Measurements from ENCODE around the gene PRR23E.

- TF ChIP-seq CTCF (IDR thresholded peaks at IDR 0.05) (no peak), POLR2A (IDR thresholded peaks at IDR 0.05) (no peak)
These were observed 3.8 kb downstream of the PRR23E start for GRCh38 chr3:127196466-127197299.
